ENCODE results near the gene SHB.

The SHB gene

DNA sequence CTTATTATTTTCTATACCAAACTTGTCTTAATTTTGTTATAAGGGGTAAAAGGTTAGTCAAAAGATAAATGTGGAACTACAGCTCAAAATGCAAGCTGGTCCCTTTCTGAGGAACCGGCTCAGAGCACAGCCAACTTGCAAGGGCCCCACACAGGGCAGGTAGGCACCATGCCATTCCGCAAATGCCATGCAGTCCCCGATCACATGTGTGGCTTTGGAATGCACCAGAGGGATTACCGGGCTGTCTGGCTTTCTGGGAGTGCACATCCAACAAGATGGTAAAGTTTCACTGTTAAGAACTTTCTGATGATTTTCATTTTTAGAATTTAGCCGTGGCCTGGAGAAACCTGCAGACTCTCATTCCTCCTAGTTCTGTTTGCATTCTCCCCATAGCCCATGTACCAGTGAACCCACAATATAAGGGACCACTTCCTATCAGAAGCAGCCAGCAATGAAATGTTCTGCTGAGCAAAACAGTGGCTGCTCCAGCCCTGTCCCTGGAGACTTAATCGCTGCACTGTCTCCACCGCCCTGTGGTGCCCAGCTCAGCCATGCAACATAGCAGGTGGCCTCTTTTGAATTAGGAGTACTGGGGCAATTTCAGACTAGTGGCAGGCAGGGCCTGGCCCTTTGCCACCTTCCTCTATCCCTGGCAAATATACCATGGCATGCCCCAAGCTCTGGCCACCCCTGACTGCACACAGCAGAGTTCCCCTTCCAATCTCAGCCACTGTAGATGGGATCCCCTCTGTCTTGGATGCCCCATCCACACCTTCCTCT lies 11.4 kb downstream of the SHB start:
- no peak for DNase-seq (ENCODE audit: low spot score)

GRCh38 chr9:38054653-38055052 lies 14.4 kb downstream of the SHB start:
- TF ChIP-seq CTCF (IDR thresholded peaks at IDR 0.05; ENCODE audit: extremely low read depth, missing control alignments), result no peak
- DNase-seq (ENCODE audit: low spot score), result no peak

More for the DNA sequence above, 11.4 kb downstream of the SHB start:
- no peak for TF ChIP-seq CTCF (IDR thresholded peaks at IDR 0.05; ENCODE audit: extremely low read depth, missing control alignments)

DNA sequence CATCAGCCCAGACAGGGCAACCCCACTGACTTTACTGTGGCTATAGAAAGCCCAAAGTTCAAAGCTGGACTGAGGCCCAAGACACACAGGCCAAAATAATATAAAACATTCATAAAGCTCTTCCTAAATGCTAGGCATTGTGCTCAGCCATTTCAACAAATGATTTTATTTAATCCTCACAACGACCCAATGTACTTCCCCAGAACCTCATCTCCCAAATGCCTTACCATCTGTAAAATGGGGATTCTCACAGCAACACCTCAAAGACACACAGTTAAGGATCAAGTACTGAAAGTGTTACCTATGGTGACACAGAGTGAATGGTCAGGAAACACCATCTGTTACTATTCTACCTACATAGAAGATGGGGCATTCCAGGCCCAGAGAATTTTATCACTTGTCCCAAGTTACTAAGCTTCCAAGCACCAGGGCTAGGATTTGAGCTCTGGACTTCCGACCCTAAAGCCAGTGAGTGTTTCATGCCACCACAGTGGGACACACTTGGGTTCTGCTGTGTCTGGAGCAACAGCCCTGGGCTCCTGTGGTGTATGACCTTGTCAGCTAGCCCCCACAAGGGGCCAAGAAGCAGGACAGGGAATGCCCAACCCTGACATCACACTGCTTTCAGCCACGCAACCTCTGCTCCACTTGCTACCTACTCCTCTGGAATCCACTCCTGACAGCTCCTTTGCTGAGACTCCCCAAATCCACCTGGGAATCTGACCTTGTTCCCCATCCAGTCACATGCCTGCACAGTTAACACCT lies 15.1 kb downstream of the SHB start:
- DNase-seq (ENCODE audit: low spot score), result no peak
- TF ChIP-seq CTCF (IDR thresholded peaks at IDR 0.05; ENCODE audit: extremely low read depth, missing control alignments), result no peak

GRCh38 chr9:38051780-38052546 lies 17.1 kb downstream of the SHB start:
- TF ChIP-seq CTCF (IDR thresholded peaks at IDR 0.05; ENCODE audit: extremely low read depth, missing control alignments), result no peak
- no peak for DNase-seq (ENCODE audit: low spot score)

DNA sequence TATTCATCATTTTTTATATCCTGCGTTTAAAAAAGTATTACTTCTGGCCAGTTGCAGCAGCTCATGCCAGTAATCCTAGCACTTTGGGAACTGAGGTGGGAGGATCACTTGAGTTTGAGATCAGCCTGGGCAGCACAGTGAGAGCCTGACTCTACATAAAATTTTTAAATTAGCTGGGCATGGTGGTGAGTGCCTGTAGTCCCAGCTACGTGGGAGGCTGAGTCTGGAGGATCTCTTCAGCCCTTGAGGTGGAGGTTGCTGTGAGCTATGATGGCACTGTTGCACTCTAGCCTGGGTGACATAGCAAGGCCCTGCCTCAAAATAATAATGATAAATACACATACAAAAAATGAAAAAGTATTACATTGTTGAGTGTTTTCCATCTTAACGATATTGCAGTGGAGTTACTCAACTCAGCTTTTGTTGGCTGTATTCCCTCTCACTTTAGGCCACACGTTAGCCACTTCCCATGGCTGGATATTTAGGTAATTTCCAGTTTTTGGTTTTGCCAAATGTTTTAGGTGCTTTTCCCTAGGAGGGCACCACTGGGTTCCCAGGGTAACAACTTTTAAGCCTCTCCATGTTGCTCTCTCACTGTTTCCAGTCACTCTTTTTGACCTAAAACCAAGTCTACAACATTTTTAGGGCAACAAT lies 20.6 kb downstream of the SHB start:
- DNase-seq (ENCODE audit: low spot score), result no peak
- no peak for TF ChIP-seq CTCF (IDR thresholded peaks at IDR 0.05; ENCODE audit: extremely low read depth, missing control alignments)

GRCh38 chr9:38047301-38048251 lies 21.5 kb downstream of the SHB start:
- no peak for TF ChIP-seq CTCF (IDR thresholded peaks at IDR 0.05; ENCODE audit: extremely low read depth, missing control alignments)
- no peak for DNase-seq (ENCODE audit: low spot score)
